GM19351 (cell line): Measurements from ENCODE around the gene UGT2B7.
"Not testable (repeated sequence)": the region's sequence is repeated elsewhere in the genome, so short reads cannot be mapped to it uniquely, and the experiment has no call there.

Source experiments
- ATAC-seq: cut with Tn5 transposase; IDR thresholded peaks from one replicate; pipeline ENCODE4 v1.9.1; 2021; ENCODE audit warnings: mild to moderate bottlenecking, moderate library complexity; ENCODE audit not compliant: unreplicated experiment

Gene UGT2B7

GRCh38 chr4:69096111-69096656 is at the start of gene UGT2B7:
TSS of gene UGT2B7 (plus strand) at chr4:69096474. CDS start at chr4:69096521, 47 bp downstream.
- ATAC-seq, result no peak

GRCh38 chr4:69049860-69050259 is 46.4 kb upstream of the UGT2B7 start:
- ATAC-seq, result no peak

GRCh38 chr4:69050853-69051575 is 45.3 kb upstream of the UGT2B7 start:
- not testable (repeated sequence) for ATAC-seq

- no peak for ATAC-seq
Observed at GRCh38 chr4:69051576-69051943, 44.7 kb upstream of the UGT2B7 start.

- ATAC-seq, result not testable (repeated sequence)
Observed at GRCh38 chr4:69053309-69053885, 42.9 kb upstream of the UGT2B7 start.

GRCh38 chr4:69054033-69054432 is 42.2 kb upstream of the UGT2B7 start:
- not testable (repeated sequence) for ATAC-seq

GRCh38 chr4:69054578-69055200 is 41.6 kb upstream of the UGT2B7 start:
- ATAC-seq, result no peak

GRCh38 chr4:69056150-69056549 is 40.1 kb upstream of the UGT2B7 start:
- ATAC-seq, result no peak

GRCh38 chr4:69056921-69057550 is 39.2 kb upstream of the UGT2B7 start:
- ATAC-seq, result no peak

- ATAC-seq, result peak; percentile 54
Observed at GRCh38 chr4:69057620-69058409, 38.5 kb upstream of the UGT2B7 start.

GRCh38 chr4:69058410-69059059 is 37.7 kb upstream of the UGT2B7 start:
- ATAC-seq, result no peak

- no peak for ATAC-seq
Observed at GRCh38 chr4:69060651-69061308, 35.5 kb upstream of the UGT2B7 start.

GRCh38 chr4:69064391-69064790 is 31.9 kb upstream of the UGT2B7 start:
- no peak for ATAC-seq

GRCh38 chr4:69066945-69067344 is 29.3 kb upstream of the UGT2B7 start:
- no peak for ATAC-seq

- ATAC-seq, result no peak
Observed at GRCh38 chr4:69069085-69069484, 27.2 kb upstream of the UGT2B7 start.

- no peak for ATAC-seq
Observed at GRCh38 chr4:69070590-69070989, 25.7 kb upstream of the UGT2B7 start.

GRCh38 chr4:69071286-69071685 is 25.0 kb upstream of the UGT2B7 start:
- no peak for ATAC-seq

- ATAC-seq, result no peak
Observed at GRCh38 chr4:69073375-69073774, 22.9 kb upstream of the UGT2B7 start.

GRCh38 chr4:69075061-69075792 is 21.0 kb upstream of the UGT2B7 start:
- ATAC-seq, result no peak
